Omental fat pad (tissue), 4 donors: ENCODE results near the gene NHERF1. TPM values are rescaled to one million over a fixed set of nuclear protein-coding genes. Genes with fewer than 3 reads are reported as not detected.
A peak's percentile ranks its signal among the peaks of the same experiment; 100 is the strongest.

Experiments used
- ATAC-seq: fragments of 150-250 bp; one replicate; pipeline ENCODE4 v1.9.1; 2016; ENCODE audit warnings: mild to moderate bottlenecking, moderate library complexity; ENCODE audit not compliant: low FRiP score
- DNase-seq: peaks from one replicate; pipeline ENCODE4 v3.0.0-alpha.2; 2019; ENCODE audit warnings: low spot score
- total RNA-seq, 4 donors: library from RNA; depleted of rRNA; stranded (reverse); fragments of >200 nt; gene quantifications; one replicate each; pipeline ENCODE4 v1.1.0, GENCODE V29; 2016
- TF ChIP-seq, protein P1 (sequence below), 3 donors: fragments of 450-650 bp; IDR thresholded peaks; one replicate each; pipeline ENCODE4 v1.5.1; 2016 to 2017; ENCODE audit warnings: antibody characterized with exemption in 3 of 3, mild to moderate bottlenecking in 3 of 3, moderate library complexity in 2 of 3

The NHERF1 gene
- total RNA-seq, 4 donors from 2014 or later = 18.0 to 51.7 (median 21.8) TPM

DNA sequence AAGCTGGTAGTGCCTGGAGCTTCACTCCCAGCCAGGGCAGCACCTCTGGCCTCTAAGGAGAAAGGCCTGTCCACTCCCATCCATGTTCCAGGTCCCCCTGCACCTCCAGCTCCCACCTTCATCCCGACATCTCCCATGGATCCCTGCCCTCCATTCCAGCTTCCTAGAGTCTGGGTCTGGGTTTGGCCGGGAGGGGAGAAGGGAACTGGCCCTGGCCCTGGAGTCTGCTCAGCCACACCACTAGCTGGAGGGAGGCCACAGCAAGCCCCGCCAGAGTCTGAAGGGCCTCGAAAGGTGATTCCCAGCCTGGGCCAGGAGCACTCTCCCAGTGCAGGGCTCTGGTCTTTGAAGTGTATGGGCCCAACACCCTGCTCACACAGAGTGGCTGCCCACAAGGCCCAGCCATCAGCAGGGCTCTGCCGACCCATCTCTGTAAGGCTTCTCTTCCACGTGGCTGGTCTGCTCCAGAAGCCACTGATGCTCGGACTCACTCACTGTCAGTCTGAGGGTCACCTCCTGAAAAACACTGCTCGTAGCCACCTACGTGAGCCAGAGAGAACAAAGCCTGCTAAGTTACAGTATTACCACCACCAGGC lies 23.0 kb downstream of the NHERF1 start:
- TF ChIP-seq, protein P1, sequence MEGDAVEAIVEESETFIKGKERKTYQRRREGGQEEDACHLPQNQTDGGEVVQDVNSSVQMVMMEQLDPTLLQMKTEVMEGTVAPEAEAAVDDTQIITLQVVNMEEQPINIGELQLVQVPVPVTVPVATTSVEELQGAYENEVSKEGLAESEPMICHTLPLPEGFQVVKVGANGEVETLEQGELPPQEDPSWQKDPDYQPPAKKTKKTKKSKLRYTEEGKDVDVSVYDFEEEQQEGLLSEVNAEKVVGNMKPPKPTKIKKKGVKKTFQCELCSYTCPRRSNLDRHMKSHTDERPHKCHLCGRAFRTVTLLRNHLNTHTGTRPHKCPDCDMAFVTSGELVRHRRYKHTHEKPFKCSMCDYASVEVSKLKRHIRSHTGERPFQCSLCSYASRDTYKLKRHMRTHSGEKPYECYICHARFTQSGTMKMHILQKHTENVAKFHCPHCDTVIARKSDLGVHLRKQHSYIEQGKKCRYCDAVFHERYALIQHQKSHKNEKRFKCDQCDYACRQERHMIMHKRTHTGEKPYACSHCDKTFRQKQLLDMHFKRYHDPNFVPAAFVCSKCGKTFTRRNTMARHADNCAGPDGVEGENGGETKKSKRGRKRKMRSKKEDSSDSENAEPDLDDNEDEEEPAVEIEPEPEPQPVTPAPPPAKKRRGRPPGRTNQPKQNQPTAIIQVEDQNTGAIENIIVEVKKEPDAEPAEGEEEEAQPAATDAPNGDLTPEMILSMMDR (IDR thresholded peaks at IDR 0.05) = no peak
- DNase-seq (no peak), ATAC-seq (no peak)

DNA sequence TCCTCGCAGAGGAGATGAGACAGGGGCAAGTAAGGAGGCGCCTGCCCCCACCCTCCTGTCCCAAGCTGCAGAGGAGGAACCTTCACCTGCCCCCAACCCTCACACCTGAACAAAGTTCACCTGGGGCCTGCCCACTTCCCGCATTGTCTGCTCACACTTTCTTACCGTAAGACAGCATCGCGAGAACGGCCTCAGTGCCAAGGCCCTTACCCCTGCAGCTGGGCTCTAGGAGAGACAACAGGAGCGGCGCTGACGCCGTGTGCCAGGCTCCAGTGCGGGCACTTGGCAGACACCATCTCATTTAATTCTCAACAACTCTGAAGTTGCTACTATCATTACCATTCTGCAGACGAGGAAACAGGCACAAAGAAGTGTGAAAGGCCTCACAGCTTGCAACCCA lies 23.6 kb downstream of the NHERF1 start:
- TF ChIP-seq, protein P1 (IDR thresholded peaks at IDR 0.05) = no peak
- DNase-seq (no peak), ATAC-seq (no peak)

DNA sequence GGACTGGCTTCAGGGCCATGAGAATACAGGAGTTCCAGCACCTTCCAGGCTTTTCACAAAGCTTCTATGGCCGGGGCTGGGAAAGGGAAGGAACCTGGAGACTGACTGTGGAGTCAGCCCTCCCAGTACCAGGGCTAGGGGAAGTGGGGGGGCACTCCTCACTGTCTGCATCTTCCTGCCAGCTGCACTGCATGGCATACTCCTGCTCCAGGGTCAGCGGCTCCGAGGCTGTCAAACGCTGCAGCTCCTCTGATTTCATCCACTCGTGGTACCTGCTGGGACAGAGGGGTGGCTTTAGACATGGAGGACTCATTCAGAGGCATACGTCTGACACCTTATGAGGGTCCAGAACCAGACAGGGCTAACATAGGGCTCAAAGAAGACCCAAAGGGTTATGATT lies 25.0 kb downstream of the NHERF1 start:
- no peak for DNase-seq
- TF ChIP-seq, protein P1 (IDR thresholded peaks at IDR 0.05) = no peak
- no peak for ATAC-seq

DNA sequence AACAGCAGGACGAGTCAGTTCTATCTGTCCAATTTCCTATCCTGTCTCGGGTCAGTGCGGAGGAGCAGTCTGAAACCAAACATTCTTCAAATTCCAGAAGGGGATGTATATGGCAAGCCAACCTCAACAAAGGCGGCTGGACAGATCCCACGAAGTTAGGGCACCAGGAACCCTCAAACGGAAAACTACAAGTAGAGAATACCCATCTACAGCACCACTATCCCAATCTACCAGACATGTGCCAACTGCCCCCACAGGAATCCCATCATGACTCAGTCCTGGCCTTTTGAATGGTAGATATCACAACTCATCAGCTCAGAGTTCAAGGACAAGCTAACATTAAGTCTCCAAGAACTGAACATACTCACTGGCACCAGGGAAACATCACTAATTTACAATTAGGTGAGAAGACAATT lies 25.5 kb downstream of the NHERF1 start:
- no peak for DNase-seq
- TF ChIP-seq, protein P1 (IDR thresholded peaks at IDR 0.05) = no peak
- peak; percentile 35 for ATAC-seq

DNA sequence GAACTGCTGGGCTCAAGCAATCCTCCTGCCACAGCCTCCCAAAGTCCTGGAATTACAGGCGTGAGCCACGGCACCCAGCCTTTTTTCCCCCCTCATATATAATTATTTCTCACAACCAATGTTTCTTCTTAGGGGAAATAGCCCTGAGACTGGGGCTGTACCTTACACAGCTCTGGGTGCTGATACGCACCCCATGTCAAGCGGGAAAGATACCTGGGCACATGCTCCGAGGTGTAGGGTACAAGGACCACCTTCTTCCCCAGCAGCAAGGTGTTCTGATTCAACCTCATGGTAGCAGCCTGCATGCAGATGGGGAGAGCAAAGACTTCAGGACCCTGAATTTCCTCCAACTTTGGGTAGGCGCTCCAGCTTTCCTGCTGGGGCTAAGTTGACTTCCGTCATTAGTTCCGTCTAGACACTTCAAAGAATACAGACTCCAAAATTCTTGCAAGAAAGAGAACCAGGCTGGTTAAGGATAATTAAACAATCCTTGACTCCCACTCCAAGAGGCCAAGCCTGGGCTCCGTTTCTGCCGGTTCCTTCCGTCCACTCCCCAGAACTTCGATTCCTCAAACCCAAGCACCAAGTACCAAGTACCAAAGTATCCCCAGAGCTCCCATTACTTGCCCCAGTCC lies 27.1 kb downstream of the NHERF1 start:
- DNase-seq (no peak), ATAC-seq (no peak)
- TF ChIP-seq, protein P1 (IDR thresholded peaks at IDR 0.05) = no peak

DNA sequence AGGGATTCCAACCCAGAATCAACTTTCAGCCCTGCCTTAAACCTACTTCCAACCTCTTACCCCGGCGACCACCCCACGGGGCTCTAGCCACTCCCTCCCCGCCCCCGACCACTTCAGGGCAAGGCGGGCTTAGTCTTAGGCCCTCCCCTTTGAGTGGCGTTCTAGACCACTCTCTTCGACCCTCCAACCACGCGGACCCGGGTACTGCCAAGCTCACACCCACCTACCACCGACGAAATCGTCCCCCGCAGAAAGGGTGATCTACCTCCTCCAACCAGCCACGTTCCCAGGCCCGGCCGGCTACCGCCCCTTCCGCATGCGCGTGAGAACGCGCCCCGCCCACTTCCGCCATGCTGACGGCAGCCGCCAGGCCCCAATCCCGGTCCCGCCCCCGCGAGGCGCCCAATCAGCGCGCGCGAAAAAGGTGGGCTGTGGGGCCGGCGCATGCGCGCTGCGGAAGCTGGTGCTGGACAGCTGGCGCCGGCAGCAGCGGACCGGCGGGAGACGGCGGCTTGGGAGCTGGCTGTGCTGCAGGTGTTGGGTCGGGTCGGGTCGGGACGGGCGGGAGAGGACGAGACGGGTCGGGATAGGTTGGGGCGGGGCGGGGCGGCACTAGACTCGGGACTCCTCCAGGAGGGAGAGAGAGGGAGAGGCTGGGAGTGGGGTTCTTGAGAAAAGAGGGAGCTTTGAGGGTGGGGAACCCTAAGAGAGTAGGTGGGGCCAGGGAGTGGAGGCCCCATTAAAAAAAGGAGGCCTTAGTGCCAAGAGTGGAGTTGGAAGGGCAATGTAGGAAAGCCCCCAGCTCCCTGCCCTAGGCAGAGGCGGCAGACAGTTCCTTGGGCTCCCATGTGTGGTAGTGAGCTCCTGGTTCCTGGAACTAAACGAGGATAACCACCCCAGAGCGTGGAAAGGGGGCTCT lies 27.9 kb downstream of the NHERF1 start, which contains the start of gene NAT9:
NAT9 (minus strand) TSS at position 302 of the 919 bp plus-strand sequence. CDS start 647 bp downstream, outside the sequence.
- DNase-seq (peak; percentile 95), ATAC-seq (peak; percentile 86)
- TF ChIP-seq, protein P1 (IDR thresholded peaks at IDR 0.05) = no peak
